GM12878 (cell line): ENCODE results near the gene MAML3. TPM values are rescaled to one million over a fixed set of nuclear protein-coding genes. Genes with fewer than 3 reads are reported as not detected.

Source experiments
- ATAC-seq: fragments of 200-7000 bp; cut with Tn5 transposase; 3 replicates; pipeline ENCODE4 v1.9.1; 2020; ENCODE audit warnings: mild to moderate bottlenecking, moderate library complexity
- BruUV-seq: library from RNA; stranded (reverse); fragments of 400-500 nt; replicated peaks from 2 replicates; lab custom pipeline; 2021; lab: Mats Ljungman, UMichigan
- CTCF ChIA-PET: fragments of 300-600 bp; sonication (Branson Sonifier 250); formaldehyde crosslinking; extraction: SDS; loops from one replicate; lab custom pipeline; 2021; ENCODE audit warnings: inconsistent platforms; lab: Yijun Ruan, JAX
- POLR2A ChIA-PET: fragments of 350-600 bp; formaldehyde crosslinking; extraction: SDS; loops from one replicate; lab custom pipeline; 2021; ENCODE audit warnings: inconsistent platforms; lab: Charles Lee
- RAD21 ChIA-PET: fragments of 300-600 bp; sonication (Branson Sonifier 250); formaldehyde crosslinking; loops from one replicate; lab custom pipeline; 2023; ENCODE audit warnings: antibody characterized with exemption; ENCODE audit not compliant: unreplicated experiment; lab: Charles Lee
- SMC1A ChIA-PET: fragments of 300-600 bp; sonication (Branson Sonifier 250); formaldehyde crosslinking; loops from one replicate; lab custom pipeline; 2023; ENCODE audit not compliant: unreplicated experiment, uncharacterized antibody; lab: Charles Lee
- DNase-seq: peaks from one replicate; pipeline ENCODE4 v3.0.0-alpha.2; 2011; ENCODE audit warnings: low read depth, low spot score
- FAIRE-seq: peaks from 3 replicates; lab custom pipeline; 2011; peaks lifted over from hg19 to GRCh38; lab: Jason Lieb, UNC
- H2AFZ ChIP-seq: 2 replicates; pipeline ENCODE4 v1.6.0; 2011; ENCODE audit warnings: low read depth, low read length, control low read depth; ENCODE audit not compliant: control insufficient read depth
- H3K27ac ChIP-seq: 2 replicates; pipeline ENCODE4 v1.5.1; 2011; ENCODE audit warnings: control low read depth; ENCODE audit not compliant: control insufficient read depth, insufficient read depth
- H3K27me3 ChIP-seq, 2 experiments: replicated peaks in 1 of 2; 2 replicates each; pipeline versions ENCODE4 v1.6.0 to v1.6.1; 2011; ENCODE audit warnings: low read length in 1 of 2; ENCODE audit not compliant: control insufficient read depth in 2 of 2, insufficient read depth in 2 of 2
- H3K36me3 ChIP-seq, 2 experiments: 2 replicates each; pipeline ENCODE4 v1.5.1; 2011; ENCODE audit warnings: low read length in 1 of 2; ENCODE audit not compliant: control insufficient read depth in 2 of 2, insufficient read depth in 2 of 2
- H3K4me1 ChIP-seq: 2 replicates; pipeline ENCODE4 v1.6.1; 2011; ENCODE audit warnings: mild to moderate bottlenecking, low read length, moderate library complexity, mixed read lengths; ENCODE audit not compliant: control insufficient read depth, insufficient read depth
- H3K4me2 ChIP-seq: 2 replicates; pipeline ENCODE4 v1.6.0; 2011; ENCODE audit warnings: control low read depth; ENCODE audit not compliant: control insufficient read depth, insufficient read depth
- H3K4me3 ChIP-seq: fragments of 200-600 bp; sonication (generic); 2 replicates; pipeline ENCODE4 v1.5.1; 2016
- H3K79me2 ChIP-seq: 2 replicates; pipeline ENCODE4 v1.6.0; 2011; ENCODE audit warnings: low read length; ENCODE audit not compliant: control insufficient read depth, insufficient read depth
- H3K9ac ChIP-seq: 2 replicates; pipeline ENCODE4 v1.8.0; 2011; ENCODE audit warnings: low read length, control low read depth, mixed read lengths; ENCODE audit not compliant: control insufficient read depth, insufficient read depth
- H3K9me3 ChIP-seq: replicated peaks from 3 replicates; pipeline ENCODE4 v1.5.1; 2011; ENCODE audit warnings: mild to moderate bottlenecking, low read length; ENCODE audit not compliant: control insufficient read depth, insufficient read depth
- H4K20me1 ChIP-seq: 2 replicates; pipeline ENCODE4 v1.6.0; 2011; ENCODE audit not compliant: control insufficient read depth, insufficient read depth
- RUNX3 ChIP-seq: IDR thresholded peaks from 2 replicates; pipeline ENCODE4 v1.6.1; 2012; ENCODE audit warnings: low read length, inconsistent platforms
- WGBS: methylation state at CpG from one replicate; pipeline ENCODE4 v1.1.6; 2016; ENCODE audit warnings: low lambda C conversion rate; ENCODE audit not compliant: insufficient replicate concordance, insufficient coverage; ENCODE audit errors: missing lambda C conversion rate; 5-methylcytosine and 5-hydroxymethylcytosine counted together
- in situ Hi-C: fragments of 300-500 bp; cut with MboI; formaldehyde crosslinking; loops from 9 replicates; pipeline ENCODE4 v1.14.3; 2018; ENCODE audit warnings: mixed read lengths
- intact Hi-C: fragments of 100-400 bp; cut with micrococcal nuclease; formaldehyde crosslinking; loops from one replicate; pipeline ENCODE4 v1.14.2; 2022; ENCODE audit not compliant: unreplicated experiment
- polyA plus RNA-seq, 11 experiments: library from polyadenylated mRNA; depleted of rRNA in 4 of 11; unstranded in 6 of 11; stranded (reverse) in 5 of 11; fragments of >200 nt; fragmentation: Nextera tagmentation in 4 of 11; fragmentation: Illumina TruSeq in 1 of 11; extraction: Ambion mirVana in 4 of 11; extraction: Trizol in 1 of 11; gene quantifications; 1 replicate in 1 of 11; 2 replicates in 10 of 11; pipeline versions ENCODE4 v1.2.1 to v1.2.3, GENCODE V29; 2011 to 2016; ENCODE audit warnings: inconsistent platforms in 2 of 11, missing spikeins in 2 of 11, low read depth in 1 of 11
- total RNA-seq, 4 experiments: library from RNA; depleted of rRNA in 3 of 4; stranded (reverse); fragments of >200 nt in 3 of 4; fragmentation: Illumina TruSeq in 1 of 4; extraction: Trizol in 1 of 4; gene quantifications; 2 replicates each; pipeline versions ENCODE4 v1.2.1 to v1.2.3, GENCODE V29; 2013 to 2021
- TF ChIP-seq, protein P1 (sequence below): fragments of 150-350 bp; IDR thresholded peaks from 2 replicates; pipeline ENCODE4 v1.6.1; 2016; ENCODE audit warnings: low read depth, low read length

Gene MAML3
- total and polyA plus RNA-seq, 10 of the 15 experiments (the other 5 are each of a cell fraction or from before 2014, with no cell fraction given): under 0.01 to 0.53 (median 0.06) TPM; not detected in 2

DNA sequence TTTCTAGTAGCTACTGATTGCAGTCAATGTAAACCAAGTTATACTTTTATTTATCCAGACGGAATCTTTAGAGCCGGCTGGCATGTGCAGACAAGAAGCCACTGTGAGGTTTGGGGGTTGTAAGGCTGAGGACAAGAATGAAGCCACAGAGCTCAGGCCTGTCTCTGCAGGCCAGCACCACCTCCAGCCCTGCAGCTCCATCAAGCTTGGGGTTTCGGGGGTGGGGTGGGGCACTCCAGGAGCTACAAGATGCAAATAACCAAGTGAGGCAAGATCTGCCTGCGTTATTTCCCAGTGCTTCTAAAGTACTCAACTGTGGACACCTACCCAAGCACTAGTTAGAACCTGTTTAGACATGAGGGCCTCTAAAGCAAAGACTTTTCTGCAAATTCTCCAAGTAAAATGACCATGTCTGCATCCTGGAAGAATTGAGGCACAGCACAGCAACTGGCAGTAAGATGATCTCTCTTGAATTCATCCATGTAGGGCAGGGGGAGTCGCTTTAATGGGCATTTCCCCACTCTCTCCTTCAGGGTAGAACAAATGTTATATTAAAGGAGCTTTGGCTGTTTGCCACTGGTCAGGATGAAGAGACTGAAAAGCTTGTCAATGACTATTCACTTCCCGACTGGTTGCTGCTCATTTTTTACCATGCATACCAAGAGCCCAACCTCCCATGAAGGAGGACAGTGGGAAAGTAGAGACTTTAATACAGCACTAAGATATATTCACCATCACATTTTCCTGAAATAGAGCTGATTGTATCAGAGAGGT lies 265.8 kb downstream of the MAML3 start:
- ChIA-PET CTCF (interaction anchor here (0.6 to 1.0 kb wide), 2 partner anchors 196 to 233 kb away, joined by 3 to 4 read pairs; no protein-coding TSS in a partner anchor), SMC1A (interaction anchor here (0.8 kb wide), 1 partner anchor 941 kb away, joined by 3 read pairs; no protein-coding TSS in a partner anchor), RAD21 (interaction anchor here (0.6 kb wide), 1 partner anchor 52 kb away, joined by 5 read pairs; no protein-coding TSS in a partner anchor), POLR2A (no interaction called here)
- TF ChIP-seq, protein P1, sequence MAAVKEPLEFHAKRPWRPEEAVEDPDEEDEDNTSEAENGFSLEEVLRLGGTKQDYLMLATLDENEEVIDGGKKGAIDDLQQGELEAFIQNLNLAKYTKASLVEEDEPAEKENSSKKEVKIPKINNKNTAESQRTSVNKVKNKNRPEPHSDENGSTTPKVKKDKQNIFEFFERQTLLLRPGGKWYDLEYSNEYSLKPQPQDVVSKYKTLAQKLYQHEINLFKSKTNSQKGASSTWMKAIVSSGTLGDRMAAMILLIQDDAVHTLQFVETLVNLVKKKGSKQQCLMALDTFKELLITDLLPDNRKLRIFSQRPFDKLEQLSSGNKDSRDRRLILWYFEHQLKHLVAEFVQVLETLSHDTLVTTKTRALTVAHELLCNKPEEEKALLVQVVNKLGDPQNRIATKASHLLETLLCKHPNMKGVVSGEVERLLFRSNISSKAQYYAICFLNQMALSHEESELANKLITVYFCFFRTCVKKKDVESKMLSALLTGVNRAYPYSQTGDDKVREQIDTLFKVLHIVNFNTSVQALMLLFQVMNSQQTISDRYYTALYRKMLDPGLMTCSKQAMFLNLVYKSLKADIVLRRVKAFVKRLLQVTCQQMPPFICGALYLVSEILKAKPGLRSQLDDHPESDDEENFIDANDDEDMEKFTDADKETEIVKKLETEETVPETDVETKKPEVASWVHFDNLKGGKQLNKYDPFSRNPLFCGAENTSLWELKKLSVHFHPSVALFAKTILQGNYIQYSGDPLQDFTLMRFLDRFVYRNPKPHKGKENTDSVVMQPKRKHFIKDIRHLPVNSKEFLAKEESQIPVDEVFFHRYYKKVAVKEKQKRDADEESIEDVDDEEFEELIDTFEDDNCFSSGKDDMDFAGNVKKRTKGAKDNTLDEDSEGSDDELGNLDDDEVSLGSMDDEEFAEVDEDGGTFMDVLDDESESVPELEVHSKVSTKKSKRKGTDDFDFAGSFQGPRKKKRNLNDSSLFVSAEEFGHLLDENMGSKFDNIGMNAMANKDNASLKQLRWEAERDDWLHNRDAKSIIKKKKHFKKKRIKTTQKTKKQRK: no peak
- TF ChIP-seq RUNX3: peak; percentile 17; the same call in 1 of the 2 replicates
- 25% methylated on average over 6 of the region's 6 CpGs for WGBS
- Histone ChIP-seq H3K4me3 (no peak overlapping the region), H3K9me3 (no peaks in the 10 kb centered on the region), H4K20me1 (no peaks in the 10 kb centered on the region), H3K79me2 (no peaks in the 10 kb centered on the region), H3K4me2 (no peak overlapping the region), H3K27me3 (no peaks in the 10 kb centered on the region; a peak in 1 of 4 replicates), H3K36me3 (no peaks in the 10 kb centered on the region), H3K4me1 (no peaks in the 10 kb centered on the region), H3K27ac (no peak overlapping the region), H2AFZ (no peak overlapping the region), H3K9ac (no peak overlapping the region)
- DNase-seq: peak; percentile 15
- ATAC-seq: peak; percentile 56
- no peak for FAIRE-seq
- BruUV-seq: no TSS peak
- in situ Hi-C loops (no loop called here), intact Hi-C loops (no loop called here)
